DOHH2 (cell line): ENCODE results near the gene AUNIP.

ENCODE experiments used
- H3F3A ChIP-seq: fragments of 200-600 bp; sonication (generic), shearing (Covaris generic); 2 replicates; pipeline ENCODE4 v1.6.0; 2016; ENCODE audit warnings: antibody characterized with exemption, mild to moderate bottlenecking; ENCODE audit not compliant: control insufficient read depth, insufficient read depth
- H3K27ac ChIP-seq: fragments of 200-600 bp; sonication (generic); 2 replicates; pipeline ENCODE4 v1.5.1; 2014; ENCODE audit warnings: low read depth, mild to moderate bottlenecking, low read length, moderate library complexity
- H3K27me3 ChIP-seq: fragments of 200-600 bp; sonication (generic); 2 replicates; pipeline ENCODE4 v1.6.1; 2014; ENCODE audit warnings: mild to moderate bottlenecking, low read length, mixed read lengths; ENCODE audit not compliant: control insufficient read depth
- H3K36me3 ChIP-seq: fragments of 200-600 bp; sonication (generic); 2 replicates; pipeline ENCODE4 v1.6.1; 2014; ENCODE audit warnings: mild to moderate bottlenecking, low read length, moderate library complexity, mixed read lengths; ENCODE audit not compliant: control insufficient read depth
- H3K4me1 ChIP-seq: fragments of 200-600 bp; sonication (generic); 2 replicates; pipeline ENCODE4 v1.6.1; 2014; ENCODE audit warnings: mild to moderate bottlenecking, low read length, mixed read lengths; ENCODE audit not compliant: control insufficient read depth
- H3K4me2 ChIP-seq: fragments of 200-600 bp; sonication (generic); 2 replicates; pipeline ENCODE4 v1.6.0; 2014; ENCODE audit warnings: mild to moderate bottlenecking, low read length, moderate library complexity
- H3K4me3 ChIP-seq: fragments of 200-600 bp; sonication (generic); 2 replicates; pipeline ENCODE4 v1.5.1; 2014; ENCODE audit warnings: mild to moderate bottlenecking, low read length, mixed read lengths
- H3K79me2 ChIP-seq: fragments of 200-600 bp; sonication (generic); 2 replicates; pipeline ENCODE4 v1.6.1; 2014; ENCODE audit warnings: mild to moderate bottlenecking, low read length, mixed read lengths; ENCODE audit not compliant: control insufficient read depth
- H3K9me2 ChIP-seq: fragments of 200-600 bp; sonication (generic); replicated peaks from 2 replicates; pipeline ENCODE4 v1.6.1; 2014; ENCODE audit warnings: mild to moderate bottlenecking, low read length, mixed read lengths; ENCODE audit not compliant: control insufficient read depth
- H3K9me3 ChIP-seq: fragments of 200-600 bp; sonication (generic); 2 replicates; pipeline ENCODE4 v1.6.1; 2014; ENCODE audit warnings: antibody characterized with exemption, low read length, mixed read lengths; ENCODE audit not compliant: control insufficient read depth, insufficient read depth
- H4K20me1 ChIP-seq: fragments of 200-600 bp; sonication (generic); 2 replicates; pipeline ENCODE4 v1.6.0; 2014; ENCODE audit warnings: low read depth, mild to moderate bottlenecking, antibody characterized with exemption, low read length, moderate library complexity; ENCODE audit not compliant: control insufficient read depth, insufficient read depth
- CTCF ChIP-seq: fragments of 200-600 bp; sonication (generic); IDR thresholded peaks from one replicate; pipeline ENCODE4 v1.5.1; 2014; ENCODE audit warnings: antibody characterized with exemption, mild to moderate bottlenecking, low read depth, low read length; ENCODE audit not compliant: poor library complexity, severe bottlenecking
- EZH2phosphoT487 ChIP-seq: fragments of 200-600 bp; sonication (generic); IDR thresholded peaks from 2 replicates; pipeline ENCODE4 v1.6.1; 2017; ENCODE audit warnings: borderline replicate concordance, mild to moderate bottlenecking, antibody characterized with exemption, low read length, moderate library complexity, mixed read lengths

AUNIP gene

GRCh38 chr1:25875856-25876692 is 16.8 kb upstream of the AUNIP start:
- peak overlapping the region; percentile 79 for H3K4me2 ChIP-seq
- H3K9me2 ChIP-seq = no peaks in the 10 kb centered on the region
- peak overlapping the region; percentile 73 for H3K4me3 ChIP-seq
- H3K9me3 ChIP-seq = no peaks in the 10 kb centered on the region
- H4K20me1 ChIP-seq = no peaks in the 10 kb centered on the region
- H3K36me3 ChIP-seq = no peaks in the 10 kb centered on the region
- TF ChIP-seq EZH2phosphoT487 (no peak), CTCF (no peak)
- peaks cover 25% of the 10 kb centered on the region for H3K27me3 ChIP-seq
- H3K27ac ChIP-seq = no peak overlapping the region
- peaks cover 10% of the 10 kb centered on the region for H3F3A ChIP-seq
- H3K4me1 ChIP-seq = peaks cover 45% of the 10 kb centered on the region
- H3K79me2 ChIP-seq = no peaks in the 10 kb centered on the region

- Histone ChIP-seq H3K4me3 (peak within 1 kb of the TSS; percentile 73), H3K79me2 (no peaks in the 10 kb centered on the region), H3K27ac (no peak within 1 kb of the TSS), H3K4me1 (peaks cover 53% of the 10 kb centered on the region), H3F3A (peaks cover 10% of the 10 kb centered on the region), H3K4me2 (peak within 1 kb of the TSS; percentile 79), H3K27me3 (peaks cover 25% of the 10 kb centered on the region), H4K20me1 (no peaks in the 10 kb centered on the region), H3K9me2 (no peaks in the 10 kb centered on the region), H3K9me3 (no peaks in the 10 kb centered on the region), H3K36me3 (no peaks in the 10 kb centered on the region)
- TF ChIP-seq EZH2phosphoT487 (no peak), CTCF (peak; percentile 24)
These were observed 16.0 kb upstream of the AUNIP start, which contains the start of gene PAQR7 for GRCh38 chr1:25875154-25875855. TSS of gene PAQR7 (minus strand) at chr1:25875708. CDS start at chr1:25863839, 11,869 bp downstream.

- H3K36me3 ChIP-seq = no peaks in the 10 kb centered on the region
- no peaks in the 10 kb centered on the region for H3K9me2 ChIP-seq
- no peaks in the 10 kb centered on the region for H3K9me3 ChIP-seq
- H3K4me2 ChIP-seq = peak overlapping the region; percentile 79
- peaks cover 25% of the 10 kb centered on the region for H3K27me3 ChIP-seq
- H3K4me1 ChIP-seq = peaks cover 54% of the 10 kb centered on the region
- H4K20me1 ChIP-seq = no peaks in the 10 kb centered on the region
- no peak overlapping the region for H3K27ac ChIP-seq
- peak overlapping the region; percentile 73 for H3K4me3 ChIP-seq
- peaks cover 10% of the 10 kb centered on the region for H3F3A ChIP-seq
- TF ChIP-seq EZH2phosphoT487 (no peak), CTCF (no peak)
- no peaks in the 10 kb centered on the region for H3K79me2 ChIP-seq
These were observed 15.4 kb upstream of the AUNIP start for GRCh38 chr1:25874635-25875153.
